Liver (tissue), 3 donors: ENCODE measurements around the gene GTPBP10.

Source experiments
- FOXA1 ChIP-seq: IDR thresholded peaks from 2 replicates; pipeline ENCODE4 v1.6.1; 2016; ENCODE audit warnings: antibody characterized with exemption
- GABPA ChIP-seq, 2 donors: IDR thresholded peaks in 1 of 2; conservative IDR thresholded peaks in 1 of 2; 2 replicates each; pipeline ENCODE4 v1.6.1; 2016; ENCODE audit warnings: antibody characterized with exemption in 2 of 2, mild to moderate bottlenecking in 1 of 2, moderate library complexity in 1 of 2
- JUND ChIP-seq, 2 donors: IDR thresholded peaks; 2 replicates each; pipeline ENCODE4 v1.6.1; 2016; ENCODE audit warnings: antibody characterized with exemption in 2 of 2
- TAF1 ChIP-seq: conservative IDR thresholded peaks from 2 replicates; pipeline ENCODE4 v1.6.1; 2016; ENCODE audit warnings: antibody characterized with exemption, mild to moderate bottlenecking
- YY1 ChIP-seq: IDR thresholded peaks from 2 replicates; pipeline ENCODE4 v1.6.1; 2016; ENCODE audit warnings: antibody characterized with exemption, mild to moderate bottlenecking
- TF ChIP-seq, protein P1 (sequence below): fragments of 150-350 bp; IDR thresholded peaks from 2 replicates; pipeline ENCODE4 v1.5.1; 2017; ENCODE audit warnings: improper control_type of control experiment, low read depth, low read length; ENCODE audit not compliant: missing input control
- donor health status: healthy.
- donor health status: healthy.

DNA sequence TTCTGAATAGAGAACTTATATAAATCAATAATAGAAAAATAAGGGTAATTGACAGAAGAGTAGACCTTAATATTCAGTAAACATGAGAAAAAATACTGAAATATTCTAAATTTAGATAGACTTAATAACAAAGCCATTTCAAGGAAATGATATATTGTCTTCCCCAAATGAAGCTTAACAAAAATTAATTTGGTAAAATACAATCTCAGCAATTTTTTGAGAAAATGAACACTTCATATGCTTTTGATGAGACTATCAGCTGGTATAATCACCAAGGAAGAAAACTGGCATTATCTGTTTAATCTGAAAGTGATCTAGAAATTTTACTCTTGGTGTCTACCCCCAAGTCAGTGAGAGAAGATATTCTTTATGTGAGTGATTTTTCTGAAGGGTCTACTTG, 23.7 kb upstream of the GTPBP10 start:
- TF ChIP-seq, protein P1, sequence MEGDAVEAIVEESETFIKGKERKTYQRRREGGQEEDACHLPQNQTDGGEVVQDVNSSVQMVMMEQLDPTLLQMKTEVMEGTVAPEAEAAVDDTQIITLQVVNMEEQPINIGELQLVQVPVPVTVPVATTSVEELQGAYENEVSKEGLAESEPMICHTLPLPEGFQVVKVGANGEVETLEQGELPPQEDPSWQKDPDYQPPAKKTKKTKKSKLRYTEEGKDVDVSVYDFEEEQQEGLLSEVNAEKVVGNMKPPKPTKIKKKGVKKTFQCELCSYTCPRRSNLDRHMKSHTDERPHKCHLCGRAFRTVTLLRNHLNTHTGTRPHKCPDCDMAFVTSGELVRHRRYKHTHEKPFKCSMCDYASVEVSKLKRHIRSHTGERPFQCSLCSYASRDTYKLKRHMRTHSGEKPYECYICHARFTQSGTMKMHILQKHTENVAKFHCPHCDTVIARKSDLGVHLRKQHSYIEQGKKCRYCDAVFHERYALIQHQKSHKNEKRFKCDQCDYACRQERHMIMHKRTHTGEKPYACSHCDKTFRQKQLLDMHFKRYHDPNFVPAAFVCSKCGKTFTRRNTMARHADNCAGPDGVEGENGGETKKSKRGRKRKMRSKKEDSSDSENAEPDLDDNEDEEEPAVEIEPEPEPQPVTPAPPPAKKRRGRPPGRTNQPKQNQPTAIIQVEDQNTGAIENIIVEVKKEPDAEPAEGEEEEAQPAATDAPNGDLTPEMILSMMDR = no peak
- TF ChIP-seq YY1 = no peak
- TF ChIP-seq JUND (IDR thresholded peaks at IDR 0.05) = no peak
- TF ChIP-seq FOXA1 = no peak
- TF ChIP-seq GABPA (IDR thresholded peaks at IDR 0.05 in 1 of 2, conservative IDR thresholded peaks at IDR 0.05 in 1 of 2) = no peak
- TF ChIP-seq TAF1 = no peak
